GM19397 (cell line): ENCODE data around the gene TXNDC2.
A peak's percentile ranks its signal among the peaks of the same experiment; 100 is the strongest.
"Not testable (repeated sequence)": the region's sequence is repeated elsewhere in the genome, so short reads cannot be mapped to it uniquely, and the experiment has no call there.

ENCODE experiments used
- ATAC-seq: cut with Tn5 transposase; IDR thresholded peaks from one replicate; pipeline ENCODE4 v1.9.1; 2021; ENCODE audit warnings: mild to moderate bottlenecking, moderate library complexity; ENCODE audit not compliant: unreplicated experiment

The TXNDC2 gene

GRCh38 chr18:9912285-9912684 is 26.5 kb downstream of the TXNDC2 start:
- not testable (repeated sequence) for ATAC-seq

GRCh38 chr18:9913151-9913525 is 27.4 kb downstream of the TXNDC2 start:
- no peak for ATAC-seq

DNA sequence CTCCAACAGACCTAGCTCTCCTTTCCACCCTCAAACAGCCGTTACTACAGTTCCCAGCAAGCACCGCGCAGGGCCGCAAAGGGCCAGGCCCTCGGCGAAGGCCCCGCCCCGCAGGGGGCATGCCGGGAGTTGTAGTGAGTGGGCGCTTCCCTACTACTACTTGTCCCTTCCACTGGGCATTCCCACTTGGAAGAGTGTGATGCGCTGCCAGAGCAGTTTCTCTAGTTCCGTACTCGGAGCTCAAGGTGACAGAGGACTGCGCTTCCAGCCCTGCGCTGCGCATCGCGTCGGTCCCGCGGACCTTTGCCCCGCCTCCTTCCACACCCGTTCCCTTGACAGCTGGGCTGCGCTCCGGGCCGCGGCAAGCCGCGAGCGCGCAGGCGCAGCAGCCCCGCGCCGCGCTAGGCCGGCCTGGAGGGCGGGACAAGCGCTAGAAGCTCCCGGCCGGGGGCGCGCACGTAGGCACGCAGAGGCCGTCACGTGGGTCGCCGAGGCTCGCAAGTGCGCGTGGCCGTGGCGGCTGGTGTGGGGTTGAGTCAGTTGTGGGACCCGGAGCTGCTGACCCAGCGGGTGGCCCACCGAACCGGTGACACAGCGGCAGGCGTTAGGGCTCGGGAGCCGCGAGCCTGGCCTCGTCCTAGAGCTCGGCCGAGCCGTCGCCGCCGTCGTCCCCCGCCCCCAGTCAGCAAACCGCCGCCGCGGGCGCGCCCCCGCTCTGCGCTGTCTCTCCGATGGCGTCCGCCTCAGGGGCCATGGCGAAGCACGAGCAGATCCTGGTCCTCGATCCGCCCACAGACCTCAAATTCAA is 28.0 kb downstream of the TXNDC2 start, which contains the start of gene VAPA:
Gene VAPA (plus strand): TSS at position 491 of the 808 bp plus-strand sequence. CDS start 241 bp downstream, at position 732.
- ATAC-seq = peak; percentile 82

DNA sequence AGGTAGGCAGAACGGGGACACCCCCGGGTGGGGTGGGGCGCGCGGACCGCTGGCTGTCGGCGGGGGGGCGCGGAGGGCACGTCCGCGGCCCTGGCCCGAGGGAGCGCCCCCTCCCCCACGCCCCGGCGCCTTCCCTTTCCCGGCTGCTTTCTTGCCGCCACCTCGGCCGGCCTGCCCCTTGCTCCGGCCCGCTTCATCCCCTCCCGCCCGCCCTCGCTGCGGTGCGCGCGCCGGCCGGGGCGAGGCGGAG is 28.5 kb downstream of the TXNDC2 start:
- ATAC-seq = no peak

DNA sequence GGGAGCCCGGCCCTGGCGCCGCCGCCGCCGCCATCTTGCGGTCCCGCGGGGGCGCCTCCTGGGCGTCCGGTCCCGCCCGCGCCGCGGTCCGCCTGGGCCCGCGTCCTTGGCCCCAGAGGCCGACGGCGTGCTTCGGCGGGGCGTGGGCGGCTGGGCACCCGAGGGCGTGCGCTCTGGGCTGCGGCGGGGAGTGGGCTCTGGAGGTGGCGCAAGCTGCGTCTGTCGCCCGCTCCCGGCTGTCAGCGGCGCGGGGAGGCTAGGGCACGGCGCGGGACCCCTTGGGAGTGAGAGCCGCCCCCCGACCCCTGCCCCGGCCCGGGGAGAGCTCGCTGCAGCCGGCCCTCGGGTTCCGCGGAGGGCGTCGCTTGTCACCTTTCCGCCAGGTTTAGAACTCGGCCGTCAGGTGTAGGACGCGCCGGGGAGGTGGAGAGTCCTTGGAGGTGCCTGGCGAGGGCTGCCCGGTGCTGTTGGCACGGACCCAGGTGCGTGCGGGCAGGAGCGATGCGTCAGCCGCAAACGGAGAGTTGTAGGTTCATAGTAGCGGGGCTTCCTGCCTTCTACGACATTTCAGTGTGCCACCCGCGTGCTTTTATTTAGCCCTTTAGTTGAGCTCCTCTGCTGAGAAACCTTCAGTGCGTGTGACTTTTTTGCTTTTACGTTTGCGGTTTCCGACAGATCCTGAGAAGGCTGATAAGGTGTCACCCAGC is 29.0 kb downstream of the TXNDC2 start:
- peak; percentile 35 for ATAC-seq

DNA sequence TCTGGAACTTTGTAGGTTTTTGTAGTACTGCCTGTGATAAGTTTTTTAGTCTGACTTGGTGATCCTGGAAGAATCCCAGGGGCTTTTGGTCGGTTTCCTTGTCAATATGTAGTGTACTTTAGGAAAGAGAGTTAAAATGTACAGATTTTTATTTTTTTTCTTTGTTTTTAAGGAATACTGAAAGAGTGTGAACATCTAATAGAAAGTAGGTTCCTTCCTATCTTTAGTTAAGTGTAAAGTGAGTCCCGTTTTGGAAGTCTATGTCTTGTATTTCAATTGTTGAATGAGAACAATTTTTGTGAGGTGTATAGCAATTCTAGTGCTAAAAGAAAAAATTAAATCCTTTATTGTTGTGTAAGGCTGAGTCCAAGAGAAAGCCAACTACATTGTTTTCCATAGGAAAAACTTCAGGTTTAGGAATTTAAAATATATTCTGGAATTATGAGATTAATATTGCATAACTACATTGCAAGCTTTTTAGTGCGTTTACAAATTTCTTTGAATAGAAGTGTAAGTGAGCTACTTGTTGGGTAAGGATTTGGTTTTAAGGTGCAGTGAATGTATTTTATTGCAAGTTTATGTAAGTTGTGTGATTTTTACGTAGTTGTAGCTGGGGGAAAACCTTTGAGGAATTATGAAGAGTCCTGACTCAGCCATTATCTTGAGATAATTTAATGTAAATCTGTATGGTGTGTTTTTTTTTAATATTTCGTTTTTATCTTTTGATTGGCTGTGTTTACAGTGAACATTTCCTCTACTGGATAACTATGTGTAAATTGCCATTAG is 29.7 kb downstream of the TXNDC2 start:
- no peak for ATAC-seq

DNA sequence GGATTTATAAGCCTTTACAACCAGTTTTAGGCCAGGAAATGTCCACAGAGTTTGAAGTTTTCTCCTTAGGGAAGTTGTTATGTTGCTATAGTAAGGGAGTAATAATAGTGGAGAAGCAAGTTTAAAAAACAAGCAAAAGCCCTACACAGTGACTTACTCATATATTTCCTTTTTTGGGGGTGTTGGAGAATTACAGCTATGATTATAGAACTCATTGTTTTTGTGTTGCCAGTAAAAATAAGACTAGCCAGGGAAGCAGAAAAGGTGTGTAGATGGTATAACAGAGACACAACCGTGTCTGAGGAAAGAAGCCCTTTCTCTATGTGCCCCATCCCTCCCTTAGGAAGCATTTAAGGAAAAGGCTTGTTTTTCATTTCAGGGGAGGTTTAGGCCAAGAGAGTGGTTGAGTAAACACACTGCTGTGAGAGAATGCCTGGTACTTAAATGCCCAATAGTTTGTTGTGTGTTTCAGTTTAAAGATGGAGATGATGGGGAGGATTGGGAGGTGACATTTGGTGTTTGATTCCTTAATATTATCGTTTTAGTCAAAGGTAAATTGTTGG is 30.4 kb downstream of the TXNDC2 start:
- ATAC-seq = no peak

- ATAC-seq = no peak
Measured at GRCh38 chr18:9916808-9917207, 31.0 kb downstream of the TXNDC2 start.

DNA sequence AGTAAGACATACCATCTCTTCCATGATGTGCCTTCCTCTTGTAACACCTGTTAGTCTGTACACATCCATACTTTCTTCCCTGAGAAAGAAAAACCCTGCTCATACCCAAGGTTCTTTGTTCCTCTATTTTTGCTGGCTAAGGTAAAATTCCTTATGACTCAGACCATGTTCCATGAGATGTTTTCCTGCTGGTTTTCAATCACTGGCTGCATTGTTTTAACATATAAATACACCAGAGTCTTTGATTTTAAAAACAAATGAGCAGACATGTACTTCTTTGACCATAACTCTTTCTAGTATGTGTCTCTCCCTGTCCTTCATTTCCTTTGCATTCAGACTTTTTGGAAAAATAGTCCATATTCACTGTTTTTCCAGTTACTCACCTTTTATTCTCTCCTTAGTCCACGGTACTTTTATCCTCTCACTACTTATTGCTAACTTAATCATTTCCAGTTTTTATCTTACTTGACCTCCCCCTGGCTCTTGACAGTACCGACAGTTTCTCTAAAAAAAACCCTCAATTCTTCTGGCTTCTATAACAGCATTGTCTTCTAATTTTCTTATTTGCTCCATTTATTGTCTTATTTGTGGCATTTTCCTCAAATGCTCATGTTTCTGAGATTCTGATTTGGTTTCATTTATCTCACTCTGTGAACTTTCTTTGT is 32.4 kb downstream of the TXNDC2 start:
- ATAC-seq = no peak

DNA sequence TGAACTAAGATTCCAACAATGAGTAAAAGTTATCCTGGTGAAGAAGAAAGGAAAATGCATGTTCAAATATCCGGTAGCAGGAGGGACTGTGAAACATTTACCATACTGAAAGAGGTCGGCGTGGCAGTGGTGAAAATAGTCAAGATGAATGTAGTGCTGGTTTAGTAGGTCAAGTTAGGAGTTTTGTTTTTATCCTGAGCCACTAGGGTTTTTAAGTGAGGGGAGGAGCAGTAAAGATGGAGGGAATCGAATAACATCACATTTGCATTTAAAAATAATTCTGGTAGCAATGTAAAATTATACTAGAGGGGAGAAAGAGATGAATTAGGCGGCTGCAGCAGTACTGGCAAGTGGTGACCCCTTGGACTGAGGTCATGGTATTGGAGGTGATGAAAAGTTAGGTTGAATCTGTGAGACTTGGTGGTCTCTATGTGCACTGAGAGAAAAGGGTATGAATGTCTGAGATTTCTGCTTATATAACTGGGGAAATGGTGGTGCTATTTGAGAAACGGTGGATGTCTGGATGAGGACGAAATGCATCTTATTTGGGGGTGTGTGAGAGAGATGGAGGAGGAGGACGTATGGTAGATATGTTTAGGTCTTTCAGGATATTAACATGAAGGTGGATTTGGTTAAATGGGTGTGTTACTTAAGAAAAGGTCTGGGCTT is 33.9 kb downstream of the TXNDC2 start:
- ATAC-seq = no peak

- ATAC-seq = no peak
Measured at GRCh38 chr18:9922592-9923311, 37.0 kb downstream of the TXNDC2 start.

DNA sequence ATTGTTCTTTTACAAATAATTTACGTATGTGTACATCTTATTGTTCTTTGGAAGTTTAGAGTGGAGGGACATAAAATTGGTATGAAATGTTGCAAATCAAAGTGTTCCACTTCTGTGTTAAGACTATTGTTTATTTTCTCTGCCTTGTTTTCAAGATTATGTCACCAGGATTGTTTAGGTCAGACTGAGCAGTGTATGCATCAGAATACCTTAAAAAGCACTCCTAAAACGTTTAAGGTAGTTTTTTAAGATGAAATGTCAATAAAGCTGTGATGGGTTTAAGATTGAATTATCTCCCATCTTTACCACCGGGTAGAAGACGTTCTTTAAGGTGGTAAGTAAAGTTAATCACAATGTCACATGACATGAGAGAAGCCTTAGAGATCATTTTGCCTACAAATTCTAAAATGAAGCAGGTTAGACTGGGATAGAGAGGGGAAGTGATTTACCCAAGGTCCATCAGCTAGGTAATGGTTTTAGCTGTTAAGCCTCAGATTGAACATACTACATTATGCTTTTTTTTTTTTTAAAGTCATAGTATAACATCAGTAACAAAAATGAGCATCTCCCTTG is 38.7 kb downstream of the TXNDC2 start:
- no peak for ATAC-seq

- ATAC-seq = no peak
Measured at GRCh38 chr18:9925369-9925768, 39.6 kb downstream of the TXNDC2 start.

DNA sequence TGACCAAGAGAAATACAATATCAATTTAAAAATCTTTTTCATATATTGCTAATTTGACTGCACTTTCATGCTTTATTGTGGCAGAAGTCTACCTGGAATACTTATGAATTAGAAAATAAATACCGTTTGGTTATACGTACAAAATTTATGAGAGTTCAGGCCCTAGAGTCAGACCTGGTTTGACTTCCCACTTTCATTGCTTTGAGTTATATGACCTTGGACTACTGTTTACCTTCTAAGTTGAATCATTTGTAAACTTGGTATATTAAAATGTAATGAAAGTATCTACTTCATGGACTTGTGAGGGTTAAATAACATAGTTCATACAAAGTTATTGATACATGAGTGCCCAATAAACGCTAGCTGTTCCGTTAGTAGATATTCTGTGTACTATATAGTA is 40.0 kb downstream of the TXNDC2 start:
- ATAC-seq = no peak

- ATAC-seq = no peak
Measured at GRCh38 chr18:9926223-9926894, 40.6 kb downstream of the TXNDC2 start.

DNA sequence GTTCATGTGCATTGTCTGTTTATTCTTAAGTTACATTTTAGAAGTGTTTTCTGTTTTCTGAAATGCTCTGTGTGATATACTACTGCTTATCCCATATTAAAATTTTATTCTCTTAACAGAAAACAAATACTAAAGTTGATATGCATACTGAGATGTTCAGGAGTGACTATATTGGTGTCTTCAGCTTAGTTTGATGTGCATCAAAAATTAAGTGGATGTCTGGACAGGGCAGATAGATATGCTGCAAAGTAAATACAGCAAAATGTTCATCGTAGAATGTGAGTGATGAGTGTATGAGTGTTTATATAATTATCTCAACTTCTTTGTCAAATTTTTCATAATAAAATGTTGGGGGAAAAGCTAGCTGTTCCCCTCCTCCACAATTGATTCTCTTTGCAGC is 41.2 kb downstream of the TXNDC2 start:
- no peak for ATAC-seq

DNA sequence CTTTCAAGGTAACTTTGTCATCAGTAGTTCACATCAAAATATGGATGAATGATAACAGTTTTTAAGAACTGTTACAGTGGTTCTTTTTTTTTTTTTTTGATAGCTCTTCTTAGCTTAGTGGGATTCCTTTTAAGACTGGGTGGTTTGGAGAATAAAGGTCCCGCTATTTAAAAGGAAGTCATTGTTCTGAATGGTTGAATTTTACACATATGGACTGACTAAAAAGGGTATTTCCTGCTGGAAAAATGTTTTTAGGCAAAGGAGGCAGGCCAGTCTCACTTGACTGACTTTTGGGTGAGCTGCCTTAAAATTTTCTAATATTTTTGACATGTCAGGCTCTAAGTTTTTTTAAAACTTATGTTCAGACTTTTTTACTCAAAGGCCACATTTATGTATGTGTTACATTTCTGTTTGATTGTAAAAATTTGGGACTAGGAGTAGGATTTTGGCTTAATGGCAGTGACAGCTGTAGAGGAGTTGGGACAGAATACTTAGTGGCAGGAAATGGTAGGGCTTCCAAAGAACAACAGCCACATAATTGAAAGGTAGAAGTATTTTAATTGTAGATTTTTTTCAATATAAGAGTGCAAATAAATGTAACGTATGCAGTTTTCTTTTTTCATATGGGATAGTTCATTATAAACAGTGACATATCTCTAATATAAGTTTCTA is 41.8 kb downstream of the TXNDC2 start:
- ATAC-seq = no peak

DNA sequence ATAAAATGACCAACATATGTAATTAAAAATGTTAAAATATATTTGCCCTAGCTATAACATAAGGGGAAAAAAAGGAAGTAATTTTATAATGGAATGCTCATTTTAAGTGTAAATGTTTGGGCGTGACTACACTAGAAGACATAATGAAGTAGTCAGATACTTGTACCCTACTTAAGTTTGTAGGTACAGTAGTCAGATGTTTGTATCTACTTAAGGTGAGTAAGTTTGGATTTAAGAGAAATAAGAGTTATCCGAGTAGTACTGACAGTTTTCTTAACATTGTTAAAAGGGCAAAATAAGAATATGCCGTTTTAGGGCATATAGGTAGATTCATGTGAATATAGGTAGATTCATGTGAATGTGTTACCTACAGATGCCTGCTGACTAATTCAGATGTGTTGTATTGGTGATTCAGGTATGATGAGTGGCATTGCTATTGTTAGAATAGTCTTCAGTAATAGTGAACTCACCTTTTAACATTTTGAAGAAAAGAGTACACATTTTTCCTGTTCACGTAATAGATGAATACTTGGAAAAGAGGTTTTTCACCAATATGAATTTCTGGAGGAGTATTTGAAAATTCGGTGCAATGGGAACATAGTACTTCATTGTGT is 43.0 kb downstream of the TXNDC2 start:
- no peak for ATAC-seq
